KMS-11 (cell line): ENCODE results near the gene PIK3CA.

Source experiments
- H2AFZ ChIP-seq: fragments of 200-600 bp; sonication (generic); 2 replicates; pipeline ENCODE4 v1.6.1; 2016; ENCODE audit warnings: antibody characterized with exemption, mixed run types, low read depth
- H3K27ac ChIP-seq: fragments of 200-600 bp; sonication (generic); 2 replicates; pipeline ENCODE4 v1.6.1; 2016; ENCODE audit warnings: mild to moderate bottlenecking, mixed run types
- H3K27me3 ChIP-seq: fragments of 200-600 bp; sonication (generic); 2 replicates; pipeline ENCODE4 v1.6.1; 2017; ENCODE audit warnings: mild to moderate bottlenecking, low read depth, mixed run types, moderate library complexity; ENCODE audit not compliant: insufficient read depth
- H3K36me3 ChIP-seq: fragments of 200-600 bp; sonication (generic); 2 replicates; pipeline ENCODE4 v1.6.1; 2017; ENCODE audit warnings: mild to moderate bottlenecking, mixed run types; ENCODE audit not compliant: insufficient read depth
- H3K4me1 ChIP-seq: fragments of 200-600 bp; sonication (generic); 2 replicates; pipeline ENCODE4 v1.6.1; 2016; ENCODE audit warnings: mild to moderate bottlenecking, low read depth, mixed run types; ENCODE audit not compliant: poor library complexity, severe bottlenecking
- H3K4me2 ChIP-seq: fragments of 200-600 bp; sonication (generic); 2 replicates; pipeline ENCODE4 v1.7.0; 2016; ENCODE audit warnings: mild to moderate bottlenecking, mixed run types
- H3K4me3 ChIP-seq: fragments of 200-600 bp; sonication (generic); IDR thresholded peaks from 2 replicates; pipeline ENCODE4 v1.6.1; 2017; ENCODE audit warnings: low read depth, low read length, mixed read lengths; ENCODE audit not compliant: insufficient read depth
- H3K79me2 ChIP-seq: fragments of 200-600 bp; sonication (generic); 2 replicates; pipeline ENCODE4 v1.6.1; 2016; ENCODE audit warnings: low read depth, mixed run types; ENCODE audit not compliant: insufficient read depth
- H3K9ac ChIP-seq: fragments of 200-600 bp; sonication (generic); 2 replicates; pipeline ENCODE4 v1.6.1; 2016; ENCODE audit warnings: mild to moderate bottlenecking, mixed run types
- H4K20me1 ChIP-seq: fragments of 200-600 bp; sonication (generic); 2 replicates; pipeline ENCODE4 v1.6.1; 2016; ENCODE audit warnings: mild to moderate bottlenecking, mixed run types; ENCODE audit not compliant: insufficient read depth
- CTCF ChIP-seq: fragments of 200-600 bp; sonication (generic); conservative IDR thresholded peaks from 2 replicates; pipeline ENCODE4 v1.6.1; 2017; ENCODE audit warnings: low read depth, mild to moderate bottlenecking, antibody characterized with exemption, low read length, moderate library complexity, mixed read lengths

PIK3CA gene

GRCh38 chr3:179133575-179133974 lies 14.6 kb upstream of the PIK3CA start:
- Histone ChIP-seq H3K4me3 (no peak overlapping the region), H3K79me2 (no peaks in the 10 kb centered on the region), H2AFZ (no peak overlapping the region), H3K9ac (no peak overlapping the region), H4K20me1 (no peaks in the 10 kb centered on the region), H3K36me3 (no peaks in the 10 kb centered on the region), H3K4me1 (no peaks in the 10 kb centered on the region), H3K27ac (no peak overlapping the region), H3K4me2 (no peak overlapping the region), H3K27me3 (no peaks in the 10 kb centered on the region)
- no peak for TF ChIP-seq CTCF

GRCh38 chr3:179136195-179136594 lies 12.0 kb upstream of the PIK3CA start:
- no peak overlapping the region for H2AFZ ChIP-seq
- no peak for TF ChIP-seq CTCF
- H3K27ac ChIP-seq, result no peak overlapping the region
- no peaks in the 10 kb centered on the region for H3K79me2 ChIP-seq
- no peaks in the 10 kb centered on the region for H4K20me1 ChIP-seq
- no peak overlapping the region for H3K9ac ChIP-seq
- H3K27me3 ChIP-seq, result no peaks in the 10 kb centered on the region
- H3K36me3 ChIP-seq, result no peaks in the 10 kb centered on the region
- no peak overlapping the region for H3K4me3 ChIP-seq
- H3K4me1 ChIP-seq, result no peaks in the 10 kb centered on the region
- no peak overlapping the region for H3K4me2 ChIP-seq

GRCh38 chr3:179141890-179142289 lies 6.3 kb upstream of the PIK3CA start:
- peaks cover 10% of the 10 kb centered on the region for H3K4me1 ChIP-seq
- no peak overlapping the region for H3K27ac ChIP-seq
- TF ChIP-seq CTCF, result no peak
- H3K9ac ChIP-seq, result no peak overlapping the region
- no peak overlapping the region for H3K4me2 ChIP-seq
- no peaks in the 10 kb centered on the region for H3K79me2 ChIP-seq
- H3K4me3 ChIP-seq, result no peak overlapping the region
- no peak overlapping the region for H2AFZ ChIP-seq
- H4K20me1 ChIP-seq, result no peaks in the 10 kb centered on the region
- peaks cover 2% of the 10 kb centered on the region; the same call in 1 of the 2 replicates for H3K27me3 ChIP-seq
- H3K36me3 ChIP-seq, result no peaks in the 10 kb centered on the region

- H3K27me3 ChIP-seq, result peaks cover 2% of the 10 kb centered on the region; the same call in 1 of the 2 replicates
- H4K20me1 ChIP-seq, result no peaks in the 10 kb centered on the region
- peak overlapping the region; percentile 73 for H3K27ac ChIP-seq
- H3K4me2 ChIP-seq, result peak overlapping the region; percentile 77
- peak; percentile 84; the same call in 1 of the 2 replicates for TF ChIP-seq CTCF
- H3K4me3 ChIP-seq, result peak overlapping the region; percentile 98
- H2AFZ ChIP-seq, result peak overlapping the region; percentile 50
- H3K4me1 ChIP-seq, result peaks cover 23% of the 10 kb centered on the region
- H3K79me2 ChIP-seq, result peaks cover 23% of the 10 kb centered on the region; the same call in 1 of the 2 replicates
- no peaks in the 10 kb centered on the region for H3K36me3 ChIP-seq
- peak overlapping the region; percentile 77; the same call in 1 of the 2 replicates for H3K9ac ChIP-seq
These were observed 1.1 kb upstream of the PIK3CA start for GRCh38 chr3:179146911-179147513.
